Coronary artery (tissue), 2 donors: ENCODE measurements around the gene GYS1.

ENCODE experiments used
- DNase-seq: peaks from one replicate; pipeline ENCODE4 v3.0.0-alpha.2; 2017; ENCODE audit warnings: low spot score
- H3K27ac ChIP-seq, 2 donors: fragments of 200-600 bp; sonication (generic); one replicate each; pipeline ENCODE4 v1.5.1; 2016 to 2019
- H3K4me3 ChIP-seq: fragments of 200-600 bp; sonication (generic); 2 replicates; pipeline ENCODE4 v1.5.1; 2016; ENCODE audit warnings: mild to moderate bottlenecking, moderate library complexity
- CTCF ChIP-seq: fragments of 200-600 bp; sonication (generic); IDR thresholded peaks from one replicate; pipeline ENCODE4 v1.5.1; 2019; ENCODE audit warnings: antibody characterized with exemption

Gene GYS1

GRCh38 chr19:48970923-48971395 lies 22.1 kb downstream of the GYS1 start:
- Histone ChIP-seq H3K4me3 (no peak overlapping the region), H3K27ac (no peak overlapping the region)
- no peak for DNase-seq
- TF ChIP-seq CTCF, result peak; percentile 92

- no peak overlapping the region for H3K4me3 ChIP-seq
- DNase-seq, result no peak
- H3K27ac ChIP-seq, result no peak overlapping the region
- no peak for TF ChIP-seq CTCF
Measured at GRCh38 chr19:48970139-48970766, 22.9 kb downstream of the GYS1 start.

- no peak for TF ChIP-seq CTCF
- no peak for DNase-seq
- H3K27ac ChIP-seq, result peak overlapping the region in 1 of 2 donors; percentile 15
Measured at GRCh38 chr19:48969276-48970138, 23.6 kb downstream of the GYS1 start.

GRCh38 chr19:48968813-48969218 lies 24.3 kb downstream of the GYS1 start:
- no peak for DNase-seq
- TF ChIP-seq CTCF, result no peak
- Histone ChIP-seq H3K27ac (peak overlapping the region in 1 of 2 donors; percentile 93), H3K4me3 (no peak overlapping the region)

More at GRCh38 chr19:48969276-48970138, 23.6 kb downstream of the GYS1 start:
- H3K4me3 ChIP-seq, result no peak overlapping the region

GRCh38 chr19:48968179-48968661 lies 24.9 kb downstream of the GYS1 start:
- H3K4me3 ChIP-seq, result no peak overlapping the region

More at GRCh38 chr19:48968179-48968661, 24.9 kb downstream of the GYS1 start:
- peak overlapping the region in 1 of 2 donors; percentile 93 for H3K27ac ChIP-seq
- no peak for TF ChIP-seq CTCF
- DNase-seq, result no peak
